Glomerular endothelial cell (primary cell): Measurements from ENCODE around the gene TARM1. TPM values are rescaled to one million over a fixed set of nuclear protein-coding genes. Genes with fewer than 3 reads are reported as not detected.
"Not testable (repeated sequence)": the region's sequence is repeated elsewhere in the genome, so short reads cannot be mapped to it uniquely, and the experiment has no call there.

Experiments
- DNase-seq: peaks from one replicate; pipeline ENCODE4 v3.0.0-alpha.2; 2011; ENCODE audit warnings: low read depth, low spot score; ENCODE audit errors: extremely low read depth
- total RNA-seq: library from RNA; depleted of rRNA; stranded (reverse); fragments of >200 nt; gene quantifications from 2 replicates; pipeline ENCODE4 v1.2.3, GENCODE V29; 2015

Gene TARM1
- total RNA-seq, 1 donor from 2014 or later = not detected

DNA sequence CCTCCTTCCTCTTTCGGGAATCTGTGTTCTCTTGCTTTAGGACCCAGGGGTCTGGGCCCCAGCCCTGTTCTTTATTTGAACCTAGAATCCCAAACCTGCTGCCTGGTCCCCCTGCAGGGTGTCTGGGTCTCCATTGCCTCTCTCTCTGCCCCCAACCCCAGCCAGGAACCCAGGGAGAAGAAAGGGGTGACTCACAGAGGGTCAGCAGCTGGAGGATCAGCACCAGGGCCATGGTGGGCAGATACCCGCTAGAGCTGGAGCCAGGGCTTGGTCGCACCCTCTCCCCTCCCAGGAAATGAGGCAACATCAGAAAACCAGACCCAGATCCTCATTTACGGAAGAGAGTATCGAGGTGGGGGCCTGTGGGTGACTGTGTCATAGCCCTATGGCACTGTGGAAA, 19.4 kb upstream of the TARM1 start, which contains the start of gene OSCAR:
Gene OSCAR, minus strand, starts transcription at position 243 of the 400 bp plus-strand sequence. Its CDS starts 11 bp downstream, at position 232.
- DNase-seq = no peak

DNA sequence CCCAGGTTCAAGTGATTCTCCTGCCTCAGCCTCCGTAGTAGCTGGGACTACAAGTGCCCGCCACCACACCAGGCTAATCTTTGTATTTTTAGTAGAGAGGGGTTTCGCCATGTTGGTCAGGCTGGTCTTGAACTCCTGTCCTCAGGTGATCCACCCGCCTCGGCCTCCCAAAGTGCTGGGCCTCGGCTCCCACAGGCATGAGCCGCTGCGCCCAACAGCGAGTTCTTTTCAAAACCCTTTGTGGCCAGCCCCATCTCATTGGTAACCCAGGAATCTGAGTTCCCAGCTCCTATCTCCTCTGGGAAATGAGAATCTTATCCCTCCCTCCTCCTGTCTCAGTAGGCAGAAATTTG, 18.7 kb upstream of the TARM1 start:
- not testable (repeated sequence) for DNase-seq

DNA sequence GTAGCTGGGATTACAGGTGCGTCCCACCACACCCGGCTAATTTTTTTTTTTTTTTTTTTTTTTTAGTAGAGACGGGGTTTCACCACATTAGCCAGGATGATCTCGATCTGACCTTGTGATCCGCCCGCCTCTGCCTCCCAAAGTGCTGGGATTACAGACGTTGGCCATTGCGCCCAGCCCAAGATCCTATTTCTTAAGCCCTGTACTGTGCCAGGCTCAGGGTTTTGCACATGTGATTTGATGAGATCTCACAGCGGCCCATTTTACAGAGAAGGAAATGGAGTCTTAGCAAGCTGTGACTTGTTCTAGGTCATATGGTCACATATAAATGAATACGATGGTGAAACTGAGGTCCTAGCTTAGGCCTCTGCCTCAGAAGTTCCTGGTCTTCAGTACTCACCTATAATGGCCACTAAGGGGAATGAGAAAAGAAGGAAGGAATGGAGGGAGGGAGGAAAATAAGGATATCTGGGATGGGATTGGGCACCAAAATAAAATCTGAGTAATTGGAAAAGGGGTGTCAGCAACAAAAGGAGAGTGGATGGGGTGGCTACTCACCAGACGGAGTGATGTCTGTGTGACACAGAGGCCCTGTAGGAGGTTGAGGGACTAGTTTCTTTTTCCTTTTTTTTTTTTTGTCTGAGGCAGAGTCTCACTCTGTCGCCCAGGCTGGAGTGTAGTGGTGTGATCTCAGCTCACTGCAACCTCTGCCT, 18.2 kb upstream of the TARM1 start:
- DNase-seq = no peak

DNA sequence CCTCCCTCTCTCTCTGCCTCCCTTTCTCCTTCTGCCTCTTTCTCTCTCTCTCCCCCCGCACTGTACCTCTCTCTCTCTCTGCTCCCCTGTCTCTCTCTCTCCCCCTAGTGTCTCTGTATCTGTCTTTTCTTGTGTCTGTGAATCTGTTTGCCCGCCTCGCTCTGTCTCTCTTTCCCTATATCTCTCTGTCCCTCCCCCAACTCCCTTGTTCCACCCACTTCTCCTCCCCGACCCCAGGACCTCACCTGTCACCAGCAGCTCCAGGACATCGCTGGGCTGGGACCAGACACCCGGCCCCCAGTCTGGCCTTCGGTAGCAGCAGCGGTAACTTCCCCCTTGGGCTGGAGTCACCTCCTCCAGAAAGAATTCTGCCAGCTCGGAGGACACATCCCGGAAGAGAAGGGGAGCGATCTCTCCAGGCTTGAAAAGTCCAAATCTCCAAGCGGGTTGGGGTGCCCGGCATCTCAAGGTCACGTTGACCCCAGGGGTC, 15.5 kb upstream of the TARM1 start:
- no peak for DNase-seq

DNA sequence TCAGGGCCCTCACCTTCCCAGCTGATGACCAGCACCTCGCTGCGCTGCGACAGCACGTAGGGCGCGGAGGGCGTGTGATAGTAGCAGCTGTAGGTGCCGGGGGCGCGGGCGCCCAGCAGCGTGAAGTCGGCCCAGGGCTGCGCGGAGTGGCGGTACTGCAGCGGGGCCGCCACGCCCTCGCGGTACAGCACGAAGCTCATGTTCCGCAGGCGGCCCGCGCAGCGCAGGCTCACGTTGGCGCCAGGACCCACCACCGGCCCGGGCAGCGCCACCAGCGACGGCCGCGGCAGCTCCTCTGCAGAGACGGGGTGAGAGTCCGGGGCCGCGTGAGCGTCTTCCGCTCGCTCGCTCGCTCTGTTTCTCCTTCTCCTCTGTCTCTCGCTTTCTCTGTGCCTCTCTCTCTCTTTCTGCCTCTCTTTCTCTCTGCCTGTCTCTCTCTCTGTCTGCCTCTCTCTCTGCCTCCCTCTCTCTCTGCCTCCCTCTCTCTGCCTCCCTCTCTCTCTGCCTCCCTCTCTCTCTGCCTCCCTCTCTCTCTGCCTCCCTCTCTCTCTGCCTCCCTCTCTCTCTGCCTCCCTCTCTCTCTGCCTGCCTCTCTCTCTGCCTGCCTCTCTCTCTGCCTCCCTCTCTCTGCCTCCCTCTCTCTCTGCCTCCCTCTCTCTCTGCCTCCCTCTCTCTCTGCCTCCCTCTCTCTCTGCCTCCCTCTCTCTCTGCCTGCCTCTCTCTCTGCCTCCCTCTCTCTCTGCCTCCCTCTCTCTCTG, 14.9 kb upstream of the TARM1 start:
- not testable (repeated sequence) for DNase-seq

DNA sequence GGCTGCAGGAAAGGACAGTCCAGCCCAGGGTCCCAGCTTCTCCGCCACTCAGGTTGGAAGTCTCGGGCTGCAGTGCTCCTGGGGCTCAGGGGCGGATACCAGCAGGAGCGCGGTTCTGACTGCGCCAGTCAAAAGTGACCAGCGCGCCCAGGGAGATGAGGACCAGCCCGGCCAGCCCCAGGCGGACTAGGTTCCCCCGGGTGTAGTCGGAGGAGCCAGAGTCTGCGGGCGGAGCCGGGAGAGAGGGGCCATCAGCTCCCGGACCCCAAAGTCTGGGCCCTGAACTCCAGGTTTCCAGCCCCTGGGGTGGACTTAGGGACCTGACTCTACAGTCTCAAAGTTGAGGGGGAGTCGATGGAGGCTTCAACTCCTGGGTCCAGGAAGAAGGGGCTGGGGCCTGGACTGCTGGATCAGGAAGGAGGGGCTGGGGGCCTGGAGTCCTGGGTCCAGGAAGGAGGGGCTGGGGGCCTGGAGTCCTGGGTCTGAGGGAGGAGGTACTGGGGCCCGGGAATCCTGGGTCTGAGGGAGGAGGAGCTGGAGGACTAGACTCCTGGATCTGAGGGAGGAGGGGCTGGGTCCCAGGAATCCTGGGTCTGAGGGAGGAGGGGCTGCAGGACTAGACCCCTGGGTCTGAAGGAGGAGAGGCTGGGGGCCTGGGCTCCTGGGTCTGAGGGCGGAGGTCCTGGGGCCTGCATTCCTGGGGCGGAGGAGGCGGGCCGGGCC, 14.1 kb upstream of the TARM1 start:
- no peak for DNase-seq

DNA sequence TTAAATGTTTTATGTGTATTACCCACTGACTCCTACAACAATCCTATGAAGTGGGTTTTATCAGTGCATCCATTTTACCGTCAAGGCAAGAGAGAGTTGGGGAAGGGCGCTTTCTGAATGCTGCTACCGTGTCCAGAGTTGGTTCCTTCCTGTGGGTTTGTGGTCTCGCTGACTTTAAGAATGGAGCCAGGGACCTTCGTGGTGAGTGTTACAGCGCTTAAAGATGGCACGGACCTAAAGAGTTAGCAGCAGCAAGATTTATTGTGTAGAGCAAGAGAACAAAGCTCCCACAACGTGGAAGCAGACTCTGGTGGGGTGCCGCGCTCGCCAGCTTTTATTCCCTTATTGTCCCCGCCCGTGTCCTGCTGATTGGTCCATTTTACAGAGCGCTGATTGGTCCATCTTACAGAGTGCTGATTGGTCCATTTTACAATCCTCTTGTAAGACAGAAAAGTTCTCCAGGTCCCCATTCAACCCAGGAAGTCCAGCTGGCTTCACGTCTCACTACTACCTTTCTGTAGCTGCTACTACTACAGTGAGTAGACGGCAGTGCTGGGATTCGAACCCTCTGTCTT, 13.3 kb upstream of the TARM1 start:
- DNase-seq = no peak

DNA sequence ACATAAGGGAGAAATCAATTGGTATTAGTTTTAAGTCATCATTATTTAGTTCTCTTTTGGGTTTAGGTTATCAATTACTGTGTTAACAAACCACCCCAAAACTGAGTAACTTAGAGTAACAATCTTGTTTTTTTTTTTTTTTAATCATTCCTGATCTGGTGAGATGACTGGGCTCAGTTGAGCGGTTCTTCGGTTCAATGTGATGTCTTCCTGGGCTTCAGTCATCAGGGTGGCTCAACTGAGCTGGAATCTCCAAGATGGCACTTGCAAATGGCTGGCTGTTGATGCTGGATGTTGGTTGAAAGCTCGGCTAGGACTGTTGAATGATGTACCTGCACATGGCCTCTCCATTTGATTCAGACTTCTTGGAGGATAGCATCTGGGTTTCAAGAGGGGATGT, 3.2 kb upstream of the TARM1 start:
- no peak for DNase-seq

DNA sequence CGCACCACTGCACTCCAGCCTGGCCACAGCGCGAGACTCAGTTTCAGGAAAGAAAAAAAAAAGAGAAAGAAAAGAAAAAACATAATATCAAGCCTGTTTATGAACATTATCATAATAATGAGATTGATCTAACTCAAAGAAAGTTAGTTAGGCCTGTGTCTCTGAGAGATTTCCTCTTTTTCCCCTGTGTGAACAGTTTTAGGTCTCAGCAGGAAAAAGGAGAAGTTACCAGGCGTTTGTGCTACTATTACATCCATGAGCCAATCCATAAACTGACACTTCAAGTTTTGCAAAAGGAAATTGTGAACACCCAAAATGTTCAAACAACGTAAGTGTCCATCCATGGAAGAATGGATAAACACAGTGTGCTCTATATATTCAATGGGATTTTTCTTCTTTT, 3.8 kb downstream of the TARM1 start:
- DNase-seq = no peak

DNA sequence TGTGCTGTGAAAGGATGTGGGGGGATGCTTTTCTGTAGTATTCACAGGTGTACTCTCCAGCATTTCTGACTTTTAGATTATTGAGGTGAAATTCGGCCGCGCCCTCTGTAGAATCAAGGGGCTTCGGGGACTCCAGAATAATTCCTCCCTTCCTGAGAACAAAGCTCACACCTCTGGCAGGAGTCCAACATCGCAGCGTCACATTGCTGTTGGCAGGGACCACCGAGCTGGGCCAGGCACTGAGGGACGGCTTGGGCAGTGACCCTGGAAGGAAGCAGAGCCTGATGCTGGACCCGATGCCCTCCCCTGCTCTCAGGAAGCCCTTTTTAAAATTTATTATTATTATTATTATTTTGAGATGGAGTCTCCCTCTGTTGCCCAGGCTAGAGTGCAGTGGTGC, 6.3 kb downstream of the TARM1 start:
- no peak for DNase-seq

DNA sequence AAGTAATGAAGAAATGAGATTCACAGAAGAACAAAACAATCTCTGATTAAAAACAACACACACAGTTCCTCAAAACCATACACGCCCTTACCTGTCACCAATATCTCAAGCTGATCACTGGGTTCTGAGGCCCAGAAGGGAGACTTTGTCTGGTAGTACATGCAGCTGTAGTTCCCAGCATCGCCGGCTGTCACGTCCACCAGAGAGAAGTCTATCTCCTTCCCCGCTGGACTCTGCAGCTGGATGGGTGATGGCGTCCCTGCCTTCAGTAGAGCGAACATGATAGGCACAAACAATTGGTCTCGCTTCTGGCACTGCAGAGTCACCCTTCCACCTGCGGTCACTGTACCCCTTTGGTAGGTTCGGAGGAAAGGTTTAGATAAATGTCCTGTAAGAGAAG, 7.3 kb downstream of the TARM1 start:
- no peak for DNase-seq

DNA sequence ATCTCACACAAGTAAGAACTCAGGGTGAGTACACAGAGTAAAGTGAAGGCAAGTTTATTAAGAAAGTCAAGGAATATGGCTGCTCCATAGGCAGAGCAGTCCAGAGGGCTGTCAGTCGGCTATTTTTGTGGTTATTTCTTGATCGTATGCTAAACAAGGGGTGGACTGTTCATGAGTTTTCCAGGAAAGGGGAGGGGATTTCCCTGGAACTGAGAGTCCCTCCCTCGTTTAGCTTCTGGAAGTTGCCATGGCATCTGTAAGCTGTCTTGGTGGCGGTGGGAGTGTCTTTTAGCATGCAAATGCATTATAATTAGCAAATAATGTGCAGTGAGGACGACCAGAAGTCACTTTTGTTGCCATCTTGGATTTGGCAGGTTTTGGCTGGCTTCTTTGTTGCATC, 11.7 kb downstream of the TARM1 start:
- DNase-seq = no peak

DNA sequence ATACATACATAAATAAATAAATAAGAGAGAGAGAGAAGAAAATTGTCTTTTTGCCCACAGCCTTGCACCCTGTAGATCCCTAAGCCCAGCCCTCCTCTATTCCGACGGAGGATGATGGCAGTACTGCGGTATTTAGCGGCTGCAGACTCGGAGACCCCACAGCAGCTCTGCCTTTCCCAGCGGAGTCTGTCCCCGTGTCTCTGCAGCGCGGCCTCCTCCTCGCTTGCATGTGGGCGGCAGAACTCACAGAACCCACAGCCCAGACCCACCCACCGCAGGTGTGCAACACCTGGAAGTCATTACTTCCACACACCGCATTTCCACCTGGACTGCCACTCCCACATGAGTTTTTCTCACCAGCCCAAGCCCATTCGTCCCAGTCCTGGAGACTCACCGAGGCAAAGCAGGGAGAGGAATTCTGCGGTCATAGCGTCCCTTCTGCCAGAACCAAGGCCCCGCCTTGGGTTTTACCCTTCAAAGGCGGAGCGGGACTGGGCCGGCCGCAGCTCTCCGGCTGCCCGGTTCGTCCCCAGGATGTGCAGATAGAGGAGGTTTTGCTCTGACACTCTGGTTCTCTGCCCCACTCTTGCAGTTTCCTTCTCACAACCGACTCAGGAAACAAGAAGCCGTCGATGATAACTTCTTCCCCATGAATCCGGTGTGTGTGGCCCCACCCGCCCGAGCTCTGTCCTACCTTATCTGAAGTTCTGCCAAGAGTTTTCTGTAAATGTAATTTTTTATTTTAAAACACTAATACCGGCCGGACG, 17.6 kb downstream of the TARM1 start, which contains the start of gene VSTM1:
Gene VSTM1, minus strand, starts transcription at position 548 of the 767 bp plus-strand sequence. Its CDS starts 120 bp downstream, at position 428.
- no peak for DNase-seq

DNA sequence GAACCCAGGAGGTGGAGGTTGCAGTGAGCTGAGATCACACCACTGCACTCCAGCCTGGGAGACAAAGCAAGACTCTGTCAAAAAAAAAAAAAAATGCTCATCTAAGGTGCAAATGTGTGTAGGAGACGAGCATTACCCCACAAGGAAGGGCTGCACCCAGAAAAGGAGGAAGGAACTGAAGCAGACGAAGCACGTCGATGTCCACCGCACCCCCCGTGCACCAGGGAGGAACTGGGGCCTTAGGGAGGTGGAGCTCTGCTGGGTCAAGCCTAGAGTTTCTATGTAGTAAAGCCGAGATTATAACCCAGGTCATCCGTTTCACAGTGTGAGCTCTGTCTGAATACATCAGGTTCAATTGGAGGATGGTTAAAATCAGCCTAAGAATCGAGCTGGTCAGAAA, 18.5 kb downstream of the TARM1 start:
- no peak for DNase-seq

DNA sequence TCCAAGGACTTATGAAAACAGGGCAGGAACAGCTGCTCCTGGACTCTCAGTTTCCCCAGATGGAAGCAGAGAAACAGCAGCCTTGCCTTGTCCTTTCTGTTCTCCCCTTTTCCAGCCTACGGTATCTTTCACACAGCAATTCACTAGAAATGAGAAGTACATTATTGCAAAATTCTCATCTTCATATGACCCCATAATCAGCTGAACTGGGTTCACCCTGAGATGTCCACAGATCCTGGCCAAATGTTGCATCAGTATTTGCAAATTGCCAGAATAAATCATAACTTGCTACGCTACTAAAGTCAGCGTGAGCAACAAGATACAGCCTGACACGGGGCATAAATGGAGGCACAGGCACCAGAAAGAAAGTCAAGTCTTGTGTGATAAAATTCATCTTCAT, 33.5 kb downstream of the TARM1 start:
- DNase-seq = no peak

DNA sequence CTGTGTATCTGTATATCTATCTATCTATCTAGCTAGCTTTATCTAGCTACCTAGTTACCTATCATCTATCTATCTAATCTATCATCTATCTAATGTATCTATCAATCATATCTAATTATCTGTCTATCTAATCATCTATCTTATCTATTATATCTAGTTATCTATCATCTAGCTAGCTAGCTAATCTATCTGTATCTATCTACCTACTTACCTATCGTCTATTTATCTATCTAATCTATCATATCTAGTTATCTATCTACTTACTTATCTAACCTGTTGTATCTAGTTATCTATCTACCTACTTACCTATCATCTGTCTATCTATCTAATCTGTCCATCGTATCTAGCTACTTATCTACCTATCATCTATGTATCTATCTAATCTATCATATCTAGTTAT, 35.4 kb downstream of the TARM1 start:
- DNase-seq = no peak

DNA sequence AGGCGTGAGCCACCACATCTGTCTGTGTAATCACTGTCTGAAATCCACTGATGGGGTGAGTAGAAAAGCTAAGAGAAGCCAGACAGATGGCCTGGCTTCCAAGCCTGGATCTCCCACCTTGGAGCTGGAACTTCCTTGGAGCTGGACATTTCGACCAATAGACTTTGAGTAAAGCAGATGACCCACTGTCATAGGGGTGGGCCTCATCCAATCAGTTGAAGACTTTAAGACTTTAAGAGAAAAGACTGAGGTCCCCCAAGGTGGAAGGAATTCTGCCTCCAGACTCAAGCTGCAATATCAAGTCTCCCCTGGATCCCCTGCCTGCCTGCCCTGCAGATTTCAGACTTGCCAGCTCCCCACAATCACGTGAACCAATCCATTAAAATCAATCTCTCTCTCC, 38.2 kb downstream of the TARM1 start:
- no peak for DNase-seq

DNA sequence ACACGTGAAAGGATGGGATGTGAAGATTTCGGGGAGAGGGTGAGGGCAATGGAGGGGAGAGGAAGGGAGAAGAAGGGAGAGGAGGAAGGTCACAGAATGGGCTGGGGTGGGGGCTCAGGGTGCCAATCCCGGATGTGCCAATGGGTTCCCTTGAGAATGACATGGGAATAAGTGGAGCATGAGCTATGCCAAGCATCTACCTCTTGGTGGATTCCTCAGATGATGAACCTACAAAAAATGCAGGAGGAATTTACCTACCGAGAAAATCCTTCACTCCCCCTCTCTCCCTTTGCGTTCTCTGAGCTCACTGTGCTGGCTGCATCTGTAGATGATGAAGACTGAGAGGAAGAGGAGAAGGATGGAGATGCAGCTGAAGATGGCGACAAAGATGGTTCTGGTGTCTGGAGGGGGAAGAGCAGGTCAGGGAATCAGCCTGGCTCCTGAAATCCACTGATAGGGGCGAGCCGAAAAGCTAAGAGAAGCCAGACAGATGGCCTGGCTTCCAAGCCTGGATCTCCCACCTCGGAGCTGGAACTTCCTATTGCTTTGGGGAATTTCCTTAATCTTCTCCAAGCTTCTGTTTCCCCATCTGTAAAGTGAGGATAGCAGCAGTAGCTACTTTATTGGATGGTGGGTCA, 39.1 kb downstream of the TARM1 start:
- DNase-seq = no peak

DNA sequence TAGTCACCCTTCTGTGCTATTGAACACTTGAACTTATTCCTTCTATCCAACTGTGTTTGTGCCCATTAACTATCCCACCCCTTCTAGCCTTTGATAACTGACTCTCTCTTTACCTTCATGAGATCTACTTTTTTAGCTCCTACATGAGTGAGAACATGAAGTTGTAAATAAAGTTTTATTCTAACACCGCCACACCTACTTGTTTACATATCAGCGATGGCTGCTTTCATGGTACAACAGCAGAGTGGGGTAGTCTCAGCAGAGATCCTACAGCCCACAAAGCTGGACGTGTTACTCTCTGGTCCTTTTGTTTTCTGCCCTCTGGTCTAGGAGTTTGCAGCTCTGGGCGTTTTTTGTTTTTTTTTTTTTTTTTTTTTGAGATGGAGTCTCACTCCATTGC, 41.2 kb downstream of the TARM1 start:
- no peak for DNase-seq

DNA sequence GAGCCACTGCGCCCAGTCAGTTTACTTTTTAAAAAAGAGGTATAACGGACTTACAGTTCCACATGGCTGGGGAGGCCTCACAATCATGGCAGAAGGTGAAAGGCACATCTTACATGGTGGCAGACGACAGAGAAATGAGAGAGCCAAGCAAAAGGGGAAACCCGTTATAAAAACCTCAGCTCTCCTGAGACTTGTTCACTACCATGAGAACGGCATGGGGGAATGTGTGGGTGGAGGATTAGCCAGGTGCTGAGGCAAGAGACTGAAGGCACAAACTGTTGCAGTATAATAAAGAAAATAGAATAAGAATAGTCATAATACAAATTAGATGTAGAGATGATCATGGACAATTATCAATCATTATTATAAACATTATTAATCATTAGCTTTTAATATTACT, 44.6 kb downstream of the TARM1 start:
- not testable (repeated sequence) for DNase-seq
